Colon (tissue), 2 donors: ENCODE data around the gene MERTK.
"Not testable (repeated sequence)": the region's sequence is repeated elsewhere in the genome, so short reads cannot be mapped to it uniquely, and the experiment has no call there.

Experiments
- FAIRE-seq: peaks from 2 replicates; lab custom pipeline; 2012; peaks lifted over from hg19 to GRCh38; lab: Jason Lieb, UNC
- donor health status: control.
- donor health status: control.

MERTK gene

GRCh38 chr2:112012556-112012955 is 114.1 kb downstream of the MERTK start:
- FAIRE-seq: no peak

DNA sequence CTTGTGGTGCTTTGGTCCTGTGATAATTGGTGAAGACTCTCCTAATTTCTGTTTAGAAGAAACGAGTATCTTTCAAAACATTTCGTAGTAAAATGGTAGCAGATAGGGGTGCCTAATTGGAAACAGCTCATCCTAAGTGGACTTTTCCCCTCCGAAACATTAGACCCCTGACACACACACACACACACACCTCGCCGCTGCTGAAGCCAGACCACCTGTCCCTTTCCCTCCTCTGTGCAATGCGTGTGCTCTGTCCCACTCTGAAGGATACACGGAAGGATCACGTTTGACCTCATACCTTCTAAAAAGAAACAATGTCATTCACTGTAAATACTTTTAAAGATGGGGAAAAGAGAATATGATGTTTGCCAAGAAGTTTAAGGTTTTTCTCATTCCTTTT is 120.4 kb downstream of the MERTK start:
- FAIRE-seq: no peak

- no peak for FAIRE-seq
Measured at GRCh38 chr2:112019569-112019982, 121.2 kb downstream of the MERTK start.

DNA sequence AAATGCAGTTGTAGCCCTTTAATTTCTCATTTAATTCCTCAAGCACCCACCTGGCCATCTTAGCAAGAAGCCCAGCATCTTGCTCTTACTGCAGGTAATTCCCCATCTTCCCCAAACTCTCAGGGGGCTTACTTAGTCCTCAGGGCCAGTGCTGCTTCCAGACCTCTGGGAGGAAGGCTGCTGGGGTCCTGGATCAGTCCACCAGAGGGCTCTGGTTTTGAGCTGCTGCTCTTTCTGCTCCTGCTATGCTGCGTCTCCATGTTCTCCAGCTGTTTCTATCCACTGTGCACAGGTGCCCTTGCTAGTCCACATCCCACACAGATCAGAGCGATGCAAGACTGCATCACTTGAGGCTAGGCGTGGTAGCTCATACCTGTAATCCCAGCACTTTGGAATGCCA is 122.2 kb downstream of the MERTK start:
- FAIRE-seq: no peak

DNA sequence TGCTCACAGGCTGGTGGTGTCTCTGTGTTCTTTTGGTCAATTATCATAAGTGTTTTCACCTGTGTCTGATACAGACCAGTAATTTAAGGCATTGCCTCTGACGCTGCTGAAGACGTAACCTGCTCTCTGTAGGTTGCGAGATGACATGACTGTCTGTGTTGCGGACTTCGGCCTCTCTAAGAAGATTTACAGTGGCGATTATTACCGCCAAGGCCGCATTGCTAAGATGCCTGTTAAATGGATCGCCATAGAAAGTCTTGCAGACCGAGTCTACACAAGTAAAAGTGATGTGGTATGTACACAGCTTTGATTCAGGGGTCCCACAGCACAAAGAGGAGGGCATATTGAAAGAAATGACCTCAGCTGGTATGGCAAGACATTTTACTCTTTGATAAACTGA is 122.9 kb downstream of the MERTK start:
- FAIRE-seq: no peak

DNA sequence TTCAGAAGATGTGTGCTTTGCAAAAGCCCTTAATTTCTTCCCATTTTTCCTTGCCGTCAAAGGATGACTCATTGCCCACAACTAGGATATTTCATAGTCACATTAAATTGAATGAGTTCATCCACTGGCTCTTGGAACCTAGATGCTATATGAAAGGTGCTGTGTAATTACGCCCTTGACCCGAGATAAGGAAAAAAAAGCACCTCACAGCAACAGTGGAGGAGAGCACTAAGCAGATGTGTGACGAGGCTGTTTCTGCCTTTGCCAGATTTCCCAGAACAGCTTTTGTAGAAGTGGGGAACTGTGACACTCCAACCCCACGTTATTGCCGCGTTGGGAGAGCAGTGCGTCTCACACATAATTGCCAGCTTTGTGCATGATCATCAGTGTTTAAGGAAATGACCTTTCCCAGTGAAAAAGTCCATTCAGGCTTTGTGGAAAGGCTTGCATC is 123.4 kb downstream of the MERTK start:
- no peak for FAIRE-seq

- no peak for FAIRE-seq
Measured at GRCh38 chr2:112023707-112024106, 125.3 kb downstream of the MERTK start.

GRCh38 chr2:112024231-112024630 is 125.8 kb downstream of the MERTK start:
- FAIRE-seq: no peak

DNA sequence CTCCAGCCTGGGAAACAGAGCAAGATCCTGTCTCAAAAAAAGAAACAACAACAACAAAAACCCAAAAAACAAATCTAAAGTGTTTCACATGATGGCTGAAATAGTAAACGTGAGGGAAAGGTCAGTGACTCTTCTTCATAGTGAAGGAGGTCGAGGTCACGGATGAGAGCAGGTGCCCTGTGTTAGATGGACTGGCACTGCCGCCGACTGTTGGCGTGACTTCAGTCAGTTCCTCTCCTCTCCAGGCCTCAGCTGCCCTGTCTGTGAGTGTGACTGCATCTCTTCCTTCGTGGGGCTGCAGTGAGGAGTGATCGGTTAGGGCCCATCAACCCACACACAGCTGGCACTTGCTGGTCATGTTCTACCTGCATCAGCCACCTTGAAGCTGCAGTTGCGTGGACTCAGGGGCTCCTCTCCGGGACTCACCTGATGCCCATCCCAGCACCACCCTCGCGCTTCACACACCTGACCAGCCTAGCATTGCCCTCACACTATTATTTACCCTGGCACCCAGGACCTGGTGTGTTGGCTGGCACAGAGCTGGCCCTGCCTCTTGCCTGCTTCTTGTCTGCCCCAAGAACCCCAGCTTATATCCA is 126.6 kb downstream of the MERTK start:
- no peak for FAIRE-seq

DNA sequence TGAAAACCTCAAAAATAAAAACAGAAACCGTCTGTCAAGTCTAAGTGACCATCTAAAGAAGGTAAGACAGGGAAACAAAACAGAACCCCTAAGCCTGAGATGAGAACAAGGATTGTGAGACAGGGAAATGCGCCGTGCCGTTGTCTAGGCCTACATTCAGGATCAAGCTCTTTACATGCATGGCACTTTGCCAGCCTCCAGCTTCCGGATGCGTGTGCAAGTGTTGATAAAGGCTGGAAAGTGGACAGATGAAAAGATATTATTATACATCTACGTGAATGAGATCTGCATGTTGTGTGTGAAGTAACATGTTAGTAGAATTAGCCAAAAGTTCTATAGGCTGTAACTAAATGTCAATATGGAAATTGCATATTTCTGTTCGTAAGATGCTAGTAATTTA is 128.1 kb downstream of the MERTK start:
- no peak for FAIRE-seq

- no peak for FAIRE-seq
Measured at GRCh38 chr2:112027767-112028166, 129.4 kb downstream of the MERTK start.

- FAIRE-seq: no peak
Measured at GRCh38 chr2:112029164-112029563, 130.8 kb downstream of the MERTK start.

GRCh38 chr2:112031473-112032223 is 133.2 kb downstream of the MERTK start:
- no peak for FAIRE-seq

GRCh38 chr2:112032224-112032586 is 133.8 kb downstream of the MERTK start:
- no peak for FAIRE-seq

- FAIRE-seq: no peak
Measured at GRCh38 chr2:112032689-112033465, 134.5 kb downstream of the MERTK start.

DNA sequence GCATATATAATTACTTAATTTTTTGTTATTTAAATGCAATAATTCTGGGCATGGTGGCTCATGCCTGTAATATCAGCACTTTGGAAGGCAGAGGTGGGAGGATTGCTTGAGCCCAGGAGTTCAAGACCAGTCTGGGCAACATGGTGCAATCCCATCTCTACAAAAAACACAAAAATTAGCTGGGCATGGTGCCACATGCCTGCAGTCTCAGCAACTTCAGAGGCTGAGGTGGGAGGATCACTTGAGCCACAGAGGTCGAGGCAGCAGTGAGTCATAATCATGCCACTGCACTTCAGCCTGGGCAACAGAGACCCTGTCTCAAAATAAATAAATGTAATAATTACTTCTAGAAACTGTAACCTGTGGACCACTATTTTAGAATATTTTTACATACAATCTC is 135.2 kb downstream of the MERTK start:
- FAIRE-seq: no peak

DNA sequence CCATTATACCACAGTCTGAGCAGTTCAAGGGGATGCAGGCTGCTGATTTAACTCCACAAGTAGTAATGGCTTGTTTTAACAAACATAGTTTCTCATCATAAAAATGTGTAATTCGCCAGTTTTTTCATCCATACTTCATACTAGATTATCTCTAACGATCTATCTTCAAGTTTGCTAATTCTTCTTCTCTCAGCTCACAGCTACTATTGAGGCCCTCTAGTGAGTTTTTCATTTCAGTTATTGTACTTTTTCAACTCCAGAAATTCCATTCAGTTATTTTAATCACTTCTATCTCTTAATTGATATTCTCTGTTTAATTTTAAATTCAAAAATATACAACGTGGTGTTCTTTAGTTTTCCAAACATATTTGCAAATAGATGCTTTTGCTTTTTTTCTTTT is 136.5 kb downstream of the MERTK start:
- FAIRE-seq: no peak

- FAIRE-seq: no peak
Measured at GRCh38 chr2:112035786-112036185, 137.4 kb downstream of the MERTK start.

GRCh38 chr2:112039556-112039955 is 141.1 kb downstream of the MERTK start:
- FAIRE-seq: not testable (repeated sequence)

DNA sequence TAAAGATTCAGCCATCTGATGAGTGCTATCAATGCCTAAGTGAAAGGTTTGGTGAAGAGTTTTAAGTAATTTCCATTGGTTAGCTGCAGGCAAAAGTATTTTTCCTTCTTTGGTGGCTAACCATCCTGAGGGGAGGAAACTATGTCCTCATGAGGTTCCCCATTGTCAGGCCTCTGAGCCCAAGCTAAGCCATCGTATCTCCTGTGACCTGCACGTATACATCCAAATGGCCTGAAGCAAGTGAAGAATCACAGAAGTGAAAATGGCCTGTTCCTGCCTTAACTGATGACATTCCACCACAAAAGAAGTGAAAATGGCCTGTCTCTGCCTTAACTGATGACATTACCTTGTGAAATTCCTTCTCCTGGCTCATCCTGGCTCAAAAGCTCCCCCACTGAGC is 141.7 kb downstream of the MERTK start:
- FAIRE-seq: not testable (repeated sequence)

GRCh38 chr2:112041460-112041859 is 143.1 kb downstream of the MERTK start:
- FAIRE-seq: not testable (repeated sequence)

GRCh38 chr2:112045446-112046014 is 147.1 kb downstream of the MERTK start:
- no peak for FAIRE-seq

GRCh38 chr2:112046231-112046630 is 147.8 kb downstream of the MERTK start:
- no peak for FAIRE-seq
